PC-9 (cell line): ENCODE data around the gene GAL3ST1. TPM values are rescaled to one million over a fixed set of nuclear protein-coding genes. Genes with fewer than 3 reads are reported as not detected.

Experiments
- BruUV-seq: library from RNA; stranded (reverse); fragments of 400-500 nt; replicated peaks from 2 replicates; lab custom pipeline; 2021; lab: Mats Ljungman, UMichigan
- CTCF ChIA-PET: fragments of 300-600 bp; sonication (Branson Sonifier 250); formaldehyde crosslinking; loops from one replicate; lab custom pipeline; 2022; ENCODE audit warnings: antibody characterized with exemption; lab: Charles Lee
- POLR2A ChIA-PET: fragments of 300-600 bp; sonication (Branson Sonifier 250); formaldehyde crosslinking; loops from one replicate; lab custom pipeline; 2022; ENCODE audit warnings: antibody characterized with exemption; ENCODE audit not compliant: unreplicated experiment; lab: Charles Lee
- DNase-seq, 2 experiments: peaks; one replicate each; pipeline versions ENCODE4 v3.0.0 to v3.0.0-alpha.2; 2015 to 2022; ENCODE audit warnings: mixed read lengths in 1 of 2
- H2AFZ ChIP-seq: fragments of 200-600 bp; sonication (generic); 2 replicates; pipeline ENCODE4 v1.8.1; 2017; ENCODE audit warnings: antibody characterized with exemption
- H3F3A ChIP-seq: fragments of 200-600 bp; sonication (generic); 2 replicates; pipeline ENCODE4 v1.8.1; 2017; ENCODE audit warnings: antibody characterized with exemption, mild to moderate bottlenecking, low read depth; ENCODE audit not compliant: insufficient read depth
- H3K27ac ChIP-seq: fragments of 200-600 bp; sonication (generic); 2 replicates; pipeline ENCODE4 v1.6.1; 2016; ENCODE audit warnings: mixed run types
- H3K27me3 ChIP-seq: fragments of 200-600 bp; sonication (generic); 2 replicates; pipeline ENCODE4 v1.6.1; 2016; ENCODE audit warnings: low read depth, mixed run types; ENCODE audit not compliant: insufficient read depth
- H3K36me3 ChIP-seq: fragments of 200-600 bp; sonication (generic); 2 replicates; pipeline ENCODE4 v1.6.1; 2016; ENCODE audit warnings: low read depth, mixed run types
- H3K4me1 ChIP-seq: fragments of 200-600 bp; sonication (generic); replicated peaks from 2 replicates; pipeline ENCODE4 v1.6.1; 2016; ENCODE audit warnings: mixed run types; ENCODE audit not compliant: insufficient read depth
- H3K4me2 ChIP-seq: fragments of 200-600 bp; sonication (generic); 2 replicates; pipeline ENCODE4 v1.6.1; 2017; ENCODE audit warnings: mixed run types
- H3K4me3 ChIP-seq: fragments of 200-600 bp; sonication (generic); 2 replicates; pipeline ENCODE4 v1.6.1; 2016; ENCODE audit warnings: mixed run types
- H3K79me2 ChIP-seq: fragments of 200-600 bp; sonication (generic); 2 replicates; pipeline ENCODE4 v1.6.1; 2017; ENCODE audit warnings: low read depth, mixed run types
- H3K9me2 ChIP-seq: fragments of 200-600 bp; sonication (generic); 2 replicates; pipeline ENCODE4 v1.8.1; 2017; ENCODE audit warnings: mild to moderate bottlenecking; ENCODE audit not compliant: insufficient read depth
- H3K9me3 ChIP-seq: fragments of 200-600 bp; sonication (generic); 2 replicates; pipeline ENCODE4 v1.8.1; 2016; ENCODE audit warnings: low read depth; ENCODE audit not compliant: insufficient read depth
- H4K20me1 ChIP-seq: fragments of 200-600 bp; sonication (generic); 2 replicates; pipeline ENCODE4 v1.8.1; 2017; ENCODE audit not compliant: insufficient read depth
- EZH2 ChIP-seq: fragments of 200-600 bp; sonication (generic); IDR thresholded peaks from 2 replicates; pipeline ENCODE4 v1.8.0; 2017; ENCODE audit warnings: antibody characterized with exemption, low read depth
- intact Hi-C: fragments of 100-400 bp; cut with micrococcal nuclease; formaldehyde crosslinking; loops from one replicate; pipeline ENCODE4 v1.10.0; 2022; ENCODE audit not compliant: unreplicated experiment
- total RNA-seq: library from RNA; stranded (reverse); gene quantifications from 2 replicates; pipeline ENCODE4 v1.2.3, GENCODE V29; 2021
- TF ChIP-seq, protein P1 (sequence below): fragments of 200-600 bp; sonication (generic); conservative IDR thresholded peaks from 2 replicates; pipeline ENCODE4 v1.6.1; 2017; ENCODE audit warnings: mixed run types, antibody characterized with exemption, mild to moderate bottlenecking, moderate library complexity

Gene GAL3ST1
- total RNA-seq, 1 experiment from 2014 or later = 0.52 TPM

- no peaks in the 10 kb centered on the region for H3K9me2 ChIP-seq
- no peak overlapping the region for H3K4me3 ChIP-seq
- no TSS peak for BruUV-seq
- no peaks in the 10 kb centered on the region for H4K20me1 ChIP-seq
- ChIA-PET POLR2A (no interaction called here), CTCF (no interaction called here)
- no peak for TF ChIP-seq EZH2
- TF ChIP-seq, protein P1, sequence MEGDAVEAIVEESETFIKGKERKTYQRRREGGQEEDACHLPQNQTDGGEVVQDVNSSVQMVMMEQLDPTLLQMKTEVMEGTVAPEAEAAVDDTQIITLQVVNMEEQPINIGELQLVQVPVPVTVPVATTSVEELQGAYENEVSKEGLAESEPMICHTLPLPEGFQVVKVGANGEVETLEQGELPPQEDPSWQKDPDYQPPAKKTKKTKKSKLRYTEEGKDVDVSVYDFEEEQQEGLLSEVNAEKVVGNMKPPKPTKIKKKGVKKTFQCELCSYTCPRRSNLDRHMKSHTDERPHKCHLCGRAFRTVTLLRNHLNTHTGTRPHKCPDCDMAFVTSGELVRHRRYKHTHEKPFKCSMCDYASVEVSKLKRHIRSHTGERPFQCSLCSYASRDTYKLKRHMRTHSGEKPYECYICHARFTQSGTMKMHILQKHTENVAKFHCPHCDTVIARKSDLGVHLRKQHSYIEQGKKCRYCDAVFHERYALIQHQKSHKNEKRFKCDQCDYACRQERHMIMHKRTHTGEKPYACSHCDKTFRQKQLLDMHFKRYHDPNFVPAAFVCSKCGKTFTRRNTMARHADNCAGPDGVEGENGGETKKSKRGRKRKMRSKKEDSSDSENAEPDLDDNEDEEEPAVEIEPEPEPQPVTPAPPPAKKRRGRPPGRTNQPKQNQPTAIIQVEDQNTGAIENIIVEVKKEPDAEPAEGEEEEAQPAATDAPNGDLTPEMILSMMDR = no peak
- H2AFZ ChIP-seq = no peak overlapping the region
- no peak for DNase-seq
- no peaks in the 10 kb centered on the region for H3K36me3 ChIP-seq
- no peaks in the 10 kb centered on the region for H3K9me3 ChIP-seq
- H3K27ac ChIP-seq = no peak overlapping the region
- H3K4me2 ChIP-seq = no peak overlapping the region
- intact Hi-C loops = no loop called here
- peaks cover 17% of the 10 kb centered on the region for H3K4me1 ChIP-seq
- H3K79me2 ChIP-seq = no peaks in the 10 kb centered on the region
- peaks cover 22% of the 10 kb centered on the region; the same call in 1 of the 2 replicates for H3F3A ChIP-seq
- H3K27me3 ChIP-seq = no peaks in the 10 kb centered on the region
These were observed 8.3 kb downstream of the GAL3ST1 start for GRCh38 chr22:30566125-30566524.

GRCh38 chr22:30565341-30565740 is 9.1 kb downstream of the GAL3ST1 start:
- intact Hi-C loops = no loop called here
- Histone ChIP-seq H3K27me3 (no peaks in the 10 kb centered on the region), H3K4me1 (peaks cover 20% of the 10 kb centered on the region), H3K4me2 (no peak overlapping the region), H3F3A (peaks cover 17% of the 10 kb centered on the region; the same call in 1 of the 2 replicates), H3K9me3 (no peaks in the 10 kb centered on the region), H3K27ac (no peak overlapping the region), H4K20me1 (no peaks in the 10 kb centered on the region), H3K9me2 (no peaks in the 10 kb centered on the region), H3K79me2 (no peaks in the 10 kb centered on the region), H2AFZ (no peak overlapping the region), H3K4me3 (no peak overlapping the region), H3K36me3 (no peaks in the 10 kb centered on the region)
- ChIA-PET POLR2A (no interaction called here), CTCF (no interaction called here)
- BruUV-seq = no TSS peak
- no peak for DNase-seq
- no peak for TF ChIP-seq EZH2
- TF ChIP-seq, protein P1 = no peak

- BruUV-seq = no TSS peak
- no peaks in the 10 kb centered on the region for H3K9me3 ChIP-seq
- H3F3A ChIP-seq = peaks cover 17% of the 10 kb centered on the region; the same call in 1 of the 2 replicates
- POLR2A ChIA-PET = no interaction called here
- no peaks in the 10 kb centered on the region for H4K20me1 ChIP-seq
- no peak overlapping the region for H3K4me3 ChIP-seq
- no peak for TF ChIP-seq EZH2
- TF ChIP-seq, protein P1 = no peak
- intact Hi-C loops = no loop called here
- no peak overlapping the region for H2AFZ ChIP-seq
- H3K36me3 ChIP-seq = no peaks in the 10 kb centered on the region
- H3K27me3 ChIP-seq = no peaks in the 10 kb centered on the region
- no peaks in the 10 kb centered on the region for H3K79me2 ChIP-seq
- CTCF ChIA-PET = no interaction called here
- no peak overlapping the region for H3K4me2 ChIP-seq
- DNase-seq = no peak
- H3K9me2 ChIP-seq = no peaks in the 10 kb centered on the region
- no peak overlapping the region for H3K27ac ChIP-seq
- peaks cover 20% of the 10 kb centered on the region for H3K4me1 ChIP-seq
These were observed 9.7 kb downstream of the GAL3ST1 start for GRCh38 chr22:30564761-30565119.
